OCI-LY7 (cell line): ENCODE results near the gene TPT1.

Experiments
- EZH2phosphoT487 ChIP-seq: fragments of 200-600 bp; sonication (generic); IDR thresholded peaks from 2 replicates; pipeline ENCODE4 v1.6.1; 2018; ENCODE audit warnings: low read depth, borderline replicate concordance, mild to moderate bottlenecking, mixed run types, antibody characterized with exemption, low read length, moderate library complexity, mixed read lengths
- TF ChIP-seq, protein P1 (sequence below): fragments of 200-600 bp; sonication (generic); conservative IDR thresholded peaks from 2 replicates; pipeline ENCODE4 v1.5.1; 2014; ENCODE audit warnings: mild to moderate bottlenecking, antibody characterized with exemption, low read length, moderate library complexity, mixed read lengths

DNA sequence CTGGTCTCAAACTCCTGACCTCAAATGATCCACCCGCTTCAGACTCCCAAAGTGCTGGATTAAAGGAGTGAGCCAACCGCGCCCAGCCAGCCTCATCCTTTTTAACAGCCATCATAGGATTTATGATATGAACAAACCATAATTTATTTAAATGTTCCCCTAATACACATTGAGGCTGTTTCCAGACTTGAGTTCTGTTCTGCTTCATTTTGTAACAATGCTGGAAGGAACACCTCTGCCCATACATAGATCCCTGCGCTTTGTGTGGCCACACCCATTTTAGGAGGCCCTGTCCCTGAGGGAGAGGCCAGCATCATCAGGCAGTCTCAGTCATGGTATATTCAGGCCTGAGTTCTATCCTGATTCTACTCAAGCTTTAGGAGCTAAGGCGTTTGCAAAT, 35.9 kb downstream of the TPT1 start:
- TF ChIP-seq, protein P1, sequence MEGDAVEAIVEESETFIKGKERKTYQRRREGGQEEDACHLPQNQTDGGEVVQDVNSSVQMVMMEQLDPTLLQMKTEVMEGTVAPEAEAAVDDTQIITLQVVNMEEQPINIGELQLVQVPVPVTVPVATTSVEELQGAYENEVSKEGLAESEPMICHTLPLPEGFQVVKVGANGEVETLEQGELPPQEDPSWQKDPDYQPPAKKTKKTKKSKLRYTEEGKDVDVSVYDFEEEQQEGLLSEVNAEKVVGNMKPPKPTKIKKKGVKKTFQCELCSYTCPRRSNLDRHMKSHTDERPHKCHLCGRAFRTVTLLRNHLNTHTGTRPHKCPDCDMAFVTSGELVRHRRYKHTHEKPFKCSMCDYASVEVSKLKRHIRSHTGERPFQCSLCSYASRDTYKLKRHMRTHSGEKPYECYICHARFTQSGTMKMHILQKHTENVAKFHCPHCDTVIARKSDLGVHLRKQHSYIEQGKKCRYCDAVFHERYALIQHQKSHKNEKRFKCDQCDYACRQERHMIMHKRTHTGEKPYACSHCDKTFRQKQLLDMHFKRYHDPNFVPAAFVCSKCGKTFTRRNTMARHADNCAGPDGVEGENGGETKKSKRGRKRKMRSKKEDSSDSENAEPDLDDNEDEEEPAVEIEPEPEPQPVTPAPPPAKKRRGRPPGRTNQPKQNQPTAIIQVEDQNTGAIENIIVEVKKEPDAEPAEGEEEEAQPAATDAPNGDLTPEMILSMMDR = no peak
- no peak for TF ChIP-seq EZH2phosphoT487
